NK-92 (cell line): ENCODE data around the gene PIGB.
"Not testable (repeated sequence)": the region's sequence is repeated elsewhere in the genome, so short reads cannot be mapped to it uniquely, and the experiment has no call there.

Experiments used
- DNase-seq: peaks from one replicate; lab custom pipeline; 2025; ENCODE audit not compliant: unreplicated experiment; lab: John Stamatoyannopoulos, UW

The PIGB gene

GRCh38 chr15:55297315-55297714, 21.7 kb upstream of the PIGB start:
- no peak for DNase-seq

DNA sequence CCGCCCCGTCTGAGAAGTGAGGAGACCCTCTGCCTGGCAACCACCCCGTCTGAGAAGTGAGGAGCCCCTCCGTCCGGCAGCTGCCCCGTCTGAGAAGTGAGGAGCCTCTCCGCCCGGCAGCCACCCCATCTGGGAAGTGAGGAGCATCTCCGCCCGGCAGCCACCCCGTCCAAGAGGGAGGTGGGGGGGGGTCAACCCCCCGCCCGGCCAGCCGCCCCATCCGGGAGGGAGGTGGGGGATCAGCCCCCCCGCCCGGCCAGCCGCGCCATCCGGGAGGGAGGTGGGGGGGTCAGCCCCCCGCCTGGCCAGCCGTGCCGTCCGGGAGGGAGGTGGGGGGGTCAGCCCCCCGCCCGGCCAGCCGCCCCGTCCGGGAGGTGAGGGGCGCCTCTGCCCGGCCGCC, 16.2 kb upstream of the PIGB start:
- DNase-seq, result not testable (repeated sequence)

GRCh38 chr15:55319537-55320237, 665 bp downstream of the PIGB start:
- DNase-seq, result no peak

- DNase-seq, result no peak
Observed at GRCh38 chr15:55320238-55320550, 1.2 kb downstream of the PIGB start.

GRCh38 chr15:55320963-55321362, 1.9 kb downstream of the PIGB start:
- DNase-seq, result no peak

- DNase-seq, result no peak
Observed at GRCh38 chr15:55322467-55322866, 3.4 kb downstream of the PIGB start.

DNA sequence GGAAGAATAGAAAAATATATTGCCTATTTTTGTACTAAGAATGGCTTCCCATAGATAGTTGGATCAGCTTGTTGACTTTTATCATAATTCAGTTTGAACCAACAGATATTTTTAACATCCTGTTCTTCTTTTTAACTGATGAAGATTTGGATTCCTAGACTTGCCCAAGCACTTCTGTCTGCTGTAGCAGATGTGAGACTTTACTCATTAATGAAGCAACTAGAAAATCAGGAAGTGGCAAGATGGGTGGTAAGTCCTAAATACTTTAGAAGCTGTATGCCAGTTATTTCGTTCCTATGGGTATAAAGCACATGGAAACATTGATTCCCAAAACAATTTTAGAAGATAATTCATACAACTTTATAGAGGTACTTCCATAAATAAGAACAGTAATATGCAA, 8.4 kb downstream of the PIGB start:
- DNase-seq, result no peak

DNA sequence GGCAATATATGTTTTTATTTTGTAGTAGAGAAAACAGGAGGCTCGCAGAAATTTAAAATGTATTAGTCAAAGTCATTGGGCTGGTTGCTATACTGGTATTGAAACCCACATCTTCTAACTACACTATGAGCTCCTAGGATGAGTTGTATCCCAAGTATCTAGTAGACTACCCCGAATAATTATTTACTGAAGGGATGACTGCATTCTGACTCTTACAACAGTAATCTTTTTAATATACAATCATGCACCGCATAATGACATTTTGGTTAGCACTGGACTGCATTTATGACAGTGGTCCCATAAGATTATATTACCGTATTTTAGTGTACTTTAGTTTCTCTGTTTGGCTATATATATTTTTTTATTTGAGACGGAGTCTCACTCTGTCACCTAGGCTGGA, 15.3 kb downstream of the PIGB start:
- DNase-seq, result no peak

DNA sequence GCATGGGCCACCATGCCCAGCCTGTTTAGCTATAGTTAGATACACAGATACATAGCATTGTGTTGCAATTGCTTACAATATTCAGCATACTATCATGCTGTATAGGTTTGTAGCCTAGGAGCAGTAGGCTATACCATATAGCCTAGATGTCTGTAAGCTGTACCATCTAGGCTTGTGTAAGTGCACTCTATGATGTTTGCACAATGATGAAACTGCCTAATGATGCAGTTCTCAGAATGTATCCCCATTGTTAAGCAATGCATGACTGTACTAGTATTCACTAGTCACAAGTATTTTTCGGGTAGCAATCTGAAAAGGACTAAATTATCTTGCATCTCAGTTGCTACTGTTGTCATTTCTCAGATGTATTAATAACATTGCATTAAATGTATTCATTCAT, 16.0 kb downstream of the PIGB start:
- no peak for DNase-seq

- DNase-seq, result no peak
Observed at GRCh38 chr15:55337160-55337559, 18.1 kb downstream of the PIGB start.

DNA sequence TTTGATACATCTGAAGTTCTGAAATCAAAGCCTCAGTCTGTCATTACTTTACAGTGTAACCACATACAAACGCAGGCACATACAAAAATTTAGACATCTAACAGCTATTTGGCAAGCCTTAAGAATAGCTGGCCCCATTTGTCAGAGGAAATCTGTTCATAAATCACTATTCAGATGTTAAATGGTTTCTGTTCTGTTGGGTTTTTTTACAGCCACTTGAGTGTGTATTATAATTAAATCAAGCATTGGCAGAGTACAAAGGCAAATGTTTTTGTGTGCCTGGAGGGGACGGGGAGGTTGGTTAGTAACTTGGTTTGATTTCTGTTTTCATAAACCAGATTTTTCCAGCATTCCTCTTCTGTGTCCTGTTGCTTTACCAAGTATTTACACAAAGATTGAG, 24.1 kb downstream of the PIGB start:
- DNase-seq, result no peak

DNA sequence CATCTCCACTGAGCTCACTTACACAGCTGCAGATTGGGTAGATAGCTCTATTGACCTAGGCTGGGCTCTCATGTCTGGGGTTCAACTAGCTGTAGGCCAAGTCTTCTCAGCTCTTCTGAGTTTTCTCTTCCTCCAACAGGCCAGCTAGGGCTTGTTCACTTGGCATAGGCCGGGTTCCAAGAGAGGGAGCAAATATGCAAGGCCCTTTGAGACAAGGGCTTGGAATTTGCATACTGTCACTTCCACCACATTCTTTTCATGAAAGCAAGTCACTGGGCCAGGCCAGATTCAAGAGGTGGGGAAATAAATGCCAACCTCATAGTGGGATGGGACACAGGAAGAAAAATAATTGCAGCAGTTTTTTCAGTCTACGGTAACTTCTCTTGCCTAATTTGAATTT, 25.2 kb downstream of the PIGB start:
- DNase-seq, result no peak

DNA sequence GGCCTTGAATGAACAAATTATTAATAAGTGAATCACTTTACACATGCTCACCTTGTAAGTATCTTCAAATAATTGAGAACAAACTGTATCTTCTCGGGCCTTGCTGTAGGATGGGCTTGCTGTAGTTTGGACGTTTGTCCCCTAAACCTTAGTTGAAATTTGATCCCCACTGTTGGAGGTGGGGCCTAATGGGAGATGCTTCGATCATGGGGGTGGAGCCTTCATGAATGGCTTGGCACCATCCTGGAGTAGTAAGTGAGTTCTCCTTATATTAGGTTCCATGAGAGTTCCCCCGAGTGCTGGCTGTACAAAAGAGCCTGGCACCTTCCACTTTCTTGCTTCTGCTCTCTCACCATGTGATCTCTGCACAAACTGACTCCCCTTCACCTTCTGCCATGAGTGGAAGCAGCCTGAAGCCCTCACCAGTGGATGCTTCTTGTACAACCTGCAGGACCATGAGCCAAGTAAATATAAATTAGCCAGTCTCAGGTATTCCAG, 29.3 kb downstream of the PIGB start:
- no peak for DNase-seq

DNA sequence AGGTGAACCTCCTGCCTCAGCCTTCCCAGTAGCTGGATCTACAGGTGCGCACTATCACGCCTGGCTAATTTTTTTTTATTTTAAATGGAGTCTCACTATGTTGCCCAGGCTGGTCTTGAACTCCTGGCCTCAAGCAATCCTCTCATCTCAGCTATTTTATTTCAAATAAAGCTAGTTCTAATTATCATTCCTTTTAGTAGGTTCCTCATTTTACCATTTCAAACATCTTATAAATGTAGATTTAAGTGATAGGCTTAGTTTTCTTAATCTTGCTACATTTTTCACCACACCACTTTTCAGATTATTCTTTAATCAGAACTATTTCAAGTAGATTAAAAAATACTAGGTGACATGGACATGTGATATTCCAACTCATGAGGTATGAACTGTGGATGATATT, 30.3 kb downstream of the PIGB start:
- DNase-seq, result no peak

DNA sequence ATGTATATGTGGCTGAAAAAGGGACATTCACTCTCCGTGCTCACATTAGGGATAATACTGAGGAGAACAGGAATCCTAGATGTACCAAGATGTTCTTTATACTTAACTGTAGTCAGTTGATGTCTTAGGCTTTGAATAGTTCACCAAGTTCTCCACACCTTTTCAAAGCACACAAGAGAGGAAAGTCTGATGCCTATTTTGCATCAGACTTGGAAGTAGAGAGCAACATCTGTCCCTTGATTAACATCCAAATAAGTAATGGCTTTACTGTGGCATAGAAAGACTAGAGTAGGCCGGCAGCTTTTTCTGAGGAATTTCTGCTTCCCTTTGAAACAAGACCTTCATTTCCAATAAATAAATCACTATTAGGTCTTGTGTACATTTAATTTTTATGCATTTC, 34.0 kb downstream of the PIGB start:
- no peak for DNase-seq

- DNase-seq, result no peak
Observed at GRCh38 chr15:55356985-55357585, 38.1 kb downstream of the PIGB start.

GRCh38 chr15:55357774-55358173, 38.8 kb downstream of the PIGB start:
- DNase-seq, result no peak

DNA sequence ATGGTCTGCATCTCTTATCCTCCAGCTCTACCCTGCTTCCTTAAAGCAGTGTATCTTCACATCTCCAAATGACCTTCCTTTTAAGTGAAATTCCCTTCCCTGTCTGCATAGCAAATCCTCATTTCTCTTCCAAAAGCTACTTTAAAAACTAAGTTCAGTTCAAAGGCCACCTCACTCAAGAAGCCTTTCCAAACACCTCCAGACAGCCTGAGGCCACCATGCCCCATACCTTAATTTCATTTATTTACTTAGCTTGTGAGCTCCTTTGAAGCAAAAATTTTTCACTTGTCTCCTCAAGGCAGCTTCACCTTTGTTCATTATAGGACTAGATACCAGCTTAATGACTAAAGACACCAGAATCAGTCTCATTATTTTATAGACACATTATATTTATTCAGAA, 39.4 kb downstream of the PIGB start:
- DNase-seq, result no peak

- DNase-seq, result no peak
Observed at GRCh38 chr15:55360256-55360655, 41.2 kb downstream of the PIGB start.

DNA sequence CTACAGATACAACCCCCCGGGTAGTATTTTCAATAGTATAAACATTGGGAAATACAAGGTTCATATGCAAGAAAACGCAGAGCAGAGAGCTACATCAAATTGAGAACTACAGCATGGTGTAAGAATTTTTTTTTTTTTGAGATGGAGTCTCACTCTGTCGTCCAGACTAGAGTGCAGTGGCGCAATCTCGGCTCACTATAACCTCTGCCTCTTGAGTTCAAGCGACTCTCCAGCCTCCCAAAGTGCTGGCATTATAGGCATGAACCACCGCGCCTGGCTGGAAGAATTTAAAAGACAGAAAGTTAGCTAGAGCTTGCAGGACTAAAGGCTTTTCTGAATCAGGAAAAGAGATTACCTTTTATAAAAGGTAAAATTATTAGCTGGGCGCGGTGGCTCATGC, 42.0 kb downstream of the PIGB start:
- DNase-seq, result no peak

- no peak for DNase-seq
Observed at GRCh38 chr15:55362641-55363040, 43.6 kb downstream of the PIGB start.

DNA sequence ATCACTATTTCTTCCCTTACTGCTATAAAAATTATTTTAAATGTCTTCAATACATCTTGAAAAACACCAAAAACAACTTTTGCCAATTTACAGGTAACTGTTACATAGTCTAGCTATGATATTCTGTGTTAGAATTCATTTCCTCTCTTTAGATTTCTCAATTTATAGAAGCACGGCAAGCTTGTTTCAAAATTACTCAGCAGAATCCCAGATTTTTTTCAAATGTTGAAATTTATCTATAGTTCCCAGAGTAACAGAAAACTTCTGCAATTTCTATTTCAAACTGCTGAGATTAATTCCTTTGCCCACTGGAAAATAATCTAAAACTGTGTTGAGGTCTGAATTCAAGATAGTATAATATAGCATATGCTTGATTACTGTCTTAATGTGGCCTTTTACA, 48.0 kb downstream of the PIGB start:
- no peak for DNase-seq
